HG02571 (cell line): ENCODE data around the gene ITGAD.

ENCODE experiments used
- ATAC-seq: cut with Tn5 transposase; IDR thresholded peaks from one replicate; pipeline ENCODE4 v1.9.1; 2021; ENCODE audit warnings: mild to moderate bottlenecking, moderate library complexity; ENCODE audit not compliant: unreplicated experiment

ITGAD gene

DNA sequence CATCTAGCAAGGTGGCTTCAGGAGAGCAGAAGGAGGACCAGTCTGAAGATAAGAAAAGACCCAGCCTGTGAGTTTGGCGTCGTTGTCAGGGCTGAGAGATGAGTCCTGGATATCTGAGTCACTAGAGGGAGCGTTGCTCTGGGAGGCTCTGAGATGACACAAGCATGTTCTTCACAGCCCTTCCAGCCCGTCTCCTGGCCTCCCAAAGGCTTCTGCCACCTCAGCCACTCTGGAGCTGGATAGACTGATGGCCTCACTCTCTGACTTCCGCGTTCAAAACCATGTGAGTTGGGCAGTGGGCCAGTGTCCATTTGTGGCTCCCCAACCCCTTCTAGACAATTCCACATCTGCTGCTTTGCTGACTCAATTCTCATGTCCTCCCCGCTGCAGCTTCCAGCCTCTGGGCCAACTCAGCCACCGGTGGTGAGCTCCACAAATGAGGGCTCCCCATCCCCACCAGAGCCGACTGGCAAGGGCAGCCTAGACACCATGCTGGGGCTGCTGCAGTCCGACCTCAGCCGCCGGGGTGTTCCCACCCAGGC, 81.1 kb downstream of the ITGAD start:
- no peak for ATAC-seq

DNA sequence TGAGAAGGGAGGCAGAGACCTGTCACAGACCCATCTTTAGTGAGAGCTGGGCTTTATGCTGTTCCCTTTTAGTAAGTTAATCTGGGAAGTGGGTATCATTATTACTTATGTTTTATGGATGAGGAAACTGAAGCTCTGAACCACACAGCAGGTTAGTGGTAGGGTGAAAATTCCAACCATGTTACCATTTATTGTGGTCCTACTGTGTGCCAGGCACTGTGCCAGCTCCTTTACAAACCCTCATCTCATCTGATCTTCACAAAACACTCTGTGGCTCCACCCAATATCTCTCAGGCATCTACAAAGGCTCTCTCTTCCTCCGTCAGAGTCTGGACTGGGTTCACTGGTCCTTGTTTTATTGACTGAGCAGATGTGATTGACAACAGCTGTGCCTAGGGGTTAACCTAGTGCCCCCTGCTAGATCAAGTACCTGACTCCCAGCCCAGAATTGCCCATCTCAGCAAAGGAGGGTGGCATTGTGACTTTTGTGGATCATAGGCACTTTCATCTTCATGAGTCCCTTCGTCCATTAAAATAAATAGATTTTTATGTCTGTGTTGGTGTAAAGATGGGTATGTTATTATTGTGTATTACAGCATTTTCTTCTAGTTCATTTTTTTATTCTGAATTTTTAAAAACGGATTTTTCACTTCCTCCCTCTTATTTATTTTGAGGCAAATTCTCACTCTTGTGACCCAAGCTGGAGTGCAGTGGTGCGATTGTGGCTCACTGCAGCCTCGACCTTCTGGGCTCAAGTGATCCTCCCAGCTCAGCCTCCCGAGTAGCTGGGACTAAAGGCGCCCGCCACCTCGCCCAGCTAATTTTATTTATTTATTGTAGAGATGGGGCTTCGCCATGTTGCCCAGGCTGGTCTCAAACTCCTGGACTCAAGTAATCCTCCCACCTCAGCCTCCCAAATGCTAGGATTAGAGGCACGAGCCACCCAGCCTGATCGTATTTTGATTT, 81.9 kb downstream of the ITGAD start:
- ATAC-seq = no peak

- no peak for ATAC-seq
Observed at GRCh38 chr16:31475946-31476302, 82.8 kb downstream of the ITGAD start.
